Upper lobe of right lung (tissue), 1 donor: ENCODE measurements around the gene PTGDR2. TPM values are rescaled to one million over a fixed set of nuclear protein-coding genes. Genes with fewer than 3 reads are reported as not detected.
A peak's percentile ranks its signal among the peaks of the same experiment; 100 is the strongest.

ENCODE experiments used
- ATAC-seq: fragments of 200-7000 bp; cut with Tn5 transposase; one replicate; pipeline ENCODE4 v1.9.1; 2020; ENCODE audit warnings: mild to moderate bottlenecking, moderate library complexity
- DNase-seq: peaks from one replicate; pipeline ENCODE4 v3.0.0-alpha.2; 2020
- H3K27ac ChIP-seq: fragments of 200-600 bp; one replicate; pipeline ENCODE4 v1.8.0; 2022
- H3K27me3 ChIP-seq: fragments of 200-600 bp; one replicate; pipeline ENCODE4 v1.8.0; 2022; ENCODE audit warnings: mild to moderate bottlenecking
- H3K36me3 ChIP-seq: fragments of 200-600 bp; one replicate; pipeline ENCODE4 v1.8.0; 2022
- H3K4me1 ChIP-seq: fragments of 200-600 bp; one replicate; pipeline ENCODE4 v1.8.0; 2022
- H3K4me3 ChIP-seq: fragments of 200-600 bp; one replicate; pipeline ENCODE4 v1.8.0; 2022; ENCODE audit warnings: mild to moderate bottlenecking
- H3K9me3 ChIP-seq: fragments of 200-600 bp; one replicate; pipeline ENCODE4 v1.8.0; 2022
- CTCF ChIP-seq: fragments of 200-600 bp; IDR thresholded peaks from one replicate; pipeline ENCODE4 v1.8.0; 2022; ENCODE audit warnings: antibody characterized with exemption
- intact Hi-C: fragments of 100-400 bp; cut with DNase I; formaldehyde crosslinking; loops from one replicate; pipeline ENCODE4 v1.11.0; 2022
- total RNA-seq: library from RNA; stranded (reverse); fragmentation: NEBNext Ultra II Directional; extraction: Animal tissue kit (Norgen Biotek cat#: 25700); gene quantifications from one replicate; pipeline ENCODE4 v1.2.1, GENCODE V29; 2021
- donor health status: DM: no; HTN: yes; CAD: no; lungs with severe emphysema.

The PTGDR2 gene
- total RNA-seq, 1 donor from 2014 or later = 1.8 TPM

- ATAC-seq (no peak), DNase-seq (peak; percentile 26)
- H3K27ac ChIP-seq = no peak overlapping the region
- intact Hi-C loops = no loop called here
- no peaks in the 10 kb centered on the region for H3K9me3 ChIP-seq
- no peak overlapping the region for H3K4me3 ChIP-seq
- H3K27me3 ChIP-seq = no peaks in the 10 kb centered on the region
- H3K4me1 ChIP-seq = no peaks in the 10 kb centered on the region
- no peaks in the 10 kb centered on the region for H3K36me3 ChIP-seq
- TF ChIP-seq CTCF = no peak
These were observed 9.2 kb upstream of the PTGDR2 start for GRCh38 chr11:60864856-60865513.

GRCh38 chr11:60863550-60864521 is 8.1 kb upstream of the PTGDR2 start:
- TF ChIP-seq CTCF = no peak
- peak; percentile 9 for DNase-seq
- H3K27me3 ChIP-seq = no peaks in the 10 kb centered on the region

GRCh38 chr11:60862171-60862570 is 6.4 kb upstream of the PTGDR2 start:
- no peaks in the 10 kb centered on the region for H3K4me1 ChIP-seq
- no peaks in the 10 kb centered on the region for H3K27me3 ChIP-seq
- H3K27ac ChIP-seq = no peak overlapping the region
- no peak for ATAC-seq
- intact Hi-C loops = no loop called here
- TF ChIP-seq CTCF = no peak
- H3K4me3 ChIP-seq = no peak overlapping the region
- H3K36me3 ChIP-seq = no peaks in the 10 kb centered on the region
- H3K9me3 ChIP-seq = no peaks in the 10 kb centered on the region
- DNase-seq = no peak

More at GRCh38 chr11:60863550-60864521, 8.1 kb upstream of the PTGDR2 start:
- H3K27ac ChIP-seq = no peak overlapping the region
- intact Hi-C loops = no loop called here
- no peak for ATAC-seq
- H3K9me3 ChIP-seq = no peaks in the 10 kb centered on the region
- no peaks in the 10 kb centered on the region for H3K36me3 ChIP-seq
- no peaks in the 10 kb centered on the region for H3K4me1 ChIP-seq
- no peak overlapping the region for H3K4me3 ChIP-seq

GRCh38 chr11:60860943-60861342 is 5.2 kb upstream of the PTGDR2 start:
- no peaks in the 10 kb centered on the region for H3K9me3 ChIP-seq
- H3K4me3 ChIP-seq = no peak overlapping the region
- intact Hi-C loops = no loop called here
- no peak for TF ChIP-seq CTCF
- no peaks in the 10 kb centered on the region for H3K36me3 ChIP-seq
- H3K4me1 ChIP-seq = no peaks in the 10 kb centered on the region
- H3K27me3 ChIP-seq = no peaks in the 10 kb centered on the region
- H3K27ac ChIP-seq = no peak overlapping the region
- DNase-seq = peak; percentile 20
- no peak for ATAC-seq

GRCh38 chr11:60859616-60860250 is 4.0 kb upstream of the PTGDR2 start:
- no peak for TF ChIP-seq CTCF
- Histone ChIP-seq H3K4me1 (no peaks in the 10 kb centered on the region), H3K9me3 (no peaks in the 10 kb centered on the region), H3K27ac (no peak overlapping the region), H3K36me3 (no peaks in the 10 kb centered on the region), H3K27me3 (no peaks in the 10 kb centered on the region), H3K4me3 (no peak overlapping the region)
- ATAC-seq = no peak
- DNase-seq = no peak
- intact Hi-C loops = no loop called here
